ENCODE results near the gene MIDN. TPM values are rescaled to one million over a fixed set of nuclear protein-coding genes. Genes with fewer than 3 reads are reported as not detected.

MIDN gene
- total RNA-seq, 1 experiment from 2014 or later, result 118 TPM

DNA sequence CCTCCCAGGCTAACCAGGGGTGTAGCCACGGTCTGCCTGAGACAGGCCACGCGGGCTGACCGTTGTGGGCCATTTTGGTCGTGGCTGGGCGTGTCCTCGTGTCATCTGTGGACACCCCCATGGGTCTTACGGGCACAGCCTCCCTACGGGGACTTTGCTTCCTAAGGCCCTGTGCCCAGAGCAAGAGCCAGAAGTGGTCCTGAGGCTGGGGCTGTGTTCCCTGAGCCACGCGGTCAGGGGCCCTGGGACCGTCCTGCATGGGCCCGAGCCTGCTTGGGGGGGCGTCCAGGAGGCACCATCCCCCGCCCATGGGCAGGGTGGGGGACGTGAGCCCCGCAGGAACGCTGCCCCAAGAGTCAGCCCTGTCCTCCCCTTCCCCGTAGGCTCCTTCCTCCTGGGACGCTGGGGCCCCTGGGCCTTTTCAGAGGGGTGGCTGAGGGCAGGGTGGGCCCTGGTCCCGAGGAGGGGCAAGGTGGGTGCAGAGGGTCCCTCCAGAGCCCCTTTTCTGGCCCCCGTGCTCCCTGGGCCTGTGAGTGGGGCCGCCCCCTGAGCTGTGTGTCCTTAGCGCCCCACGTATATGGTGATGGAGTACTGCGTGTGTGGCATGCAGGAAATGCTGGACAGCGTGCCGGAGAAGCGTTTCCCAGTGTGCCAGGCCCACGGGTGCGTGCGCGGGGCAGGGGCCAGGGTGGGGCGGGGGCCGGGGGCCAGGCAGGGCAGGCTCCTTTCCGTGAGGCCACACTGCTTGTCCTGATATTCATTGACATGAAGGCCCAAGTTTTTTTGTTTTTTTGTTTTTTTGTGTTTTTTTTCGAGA, 29.4 kb upstream of the MIDN start:
- intact Hi-C loops (cut with micrococcal nuclease; ENCODE audit: unreplicated experiment), result no loop called here
- Histone ChIP-seq H3K9me3 (ENCODE audit: control insufficient read depth, insufficient read depth, low read depth, low read length) (no peaks in the 10 kb centered on the region), H3K4me3 (ENCODE audit: low read depth in 2 of 2, low read length in 2 of 2) (no peak overlapping the region), H3K27ac (ENCODE audit: low read length) (0 out of 2 replicates have a peak overlapping the region, but pooled peaks have one; percentile 26), H3K27me3 (ENCODE audit: control insufficient read depth, insufficient read depth, low read length) (no peaks in the 10 kb centered on the region), H3K36me3 (ENCODE audit: control insufficient read depth, insufficient read depth, low read length) (no peaks in the 10 kb centered on the region), H3K4me1 (ENCODE audit: control insufficient read depth, insufficient read depth, low read length) (peaks cover 31% of the 10 kb centered on the region)
- no peak for TF ChIP-seq POLR2AphosphoS5 (IDR thresholded peaks at IDR 0.05; ENCODE audit: low read depth, low read length)
- TF ChIP-seq SIN3A (IDR thresholded peaks at IDR 0.05; ENCODE audit: borderline replicate concordance, insufficient read depth, low read depth, low read length), result no peak
- no peak for TF ChIP-seq TCF7L2 (IDR thresholded peaks at IDR 0.05; ENCODE audit: low read depth, low read length)
- TF ChIP-seq, protein P1, sequence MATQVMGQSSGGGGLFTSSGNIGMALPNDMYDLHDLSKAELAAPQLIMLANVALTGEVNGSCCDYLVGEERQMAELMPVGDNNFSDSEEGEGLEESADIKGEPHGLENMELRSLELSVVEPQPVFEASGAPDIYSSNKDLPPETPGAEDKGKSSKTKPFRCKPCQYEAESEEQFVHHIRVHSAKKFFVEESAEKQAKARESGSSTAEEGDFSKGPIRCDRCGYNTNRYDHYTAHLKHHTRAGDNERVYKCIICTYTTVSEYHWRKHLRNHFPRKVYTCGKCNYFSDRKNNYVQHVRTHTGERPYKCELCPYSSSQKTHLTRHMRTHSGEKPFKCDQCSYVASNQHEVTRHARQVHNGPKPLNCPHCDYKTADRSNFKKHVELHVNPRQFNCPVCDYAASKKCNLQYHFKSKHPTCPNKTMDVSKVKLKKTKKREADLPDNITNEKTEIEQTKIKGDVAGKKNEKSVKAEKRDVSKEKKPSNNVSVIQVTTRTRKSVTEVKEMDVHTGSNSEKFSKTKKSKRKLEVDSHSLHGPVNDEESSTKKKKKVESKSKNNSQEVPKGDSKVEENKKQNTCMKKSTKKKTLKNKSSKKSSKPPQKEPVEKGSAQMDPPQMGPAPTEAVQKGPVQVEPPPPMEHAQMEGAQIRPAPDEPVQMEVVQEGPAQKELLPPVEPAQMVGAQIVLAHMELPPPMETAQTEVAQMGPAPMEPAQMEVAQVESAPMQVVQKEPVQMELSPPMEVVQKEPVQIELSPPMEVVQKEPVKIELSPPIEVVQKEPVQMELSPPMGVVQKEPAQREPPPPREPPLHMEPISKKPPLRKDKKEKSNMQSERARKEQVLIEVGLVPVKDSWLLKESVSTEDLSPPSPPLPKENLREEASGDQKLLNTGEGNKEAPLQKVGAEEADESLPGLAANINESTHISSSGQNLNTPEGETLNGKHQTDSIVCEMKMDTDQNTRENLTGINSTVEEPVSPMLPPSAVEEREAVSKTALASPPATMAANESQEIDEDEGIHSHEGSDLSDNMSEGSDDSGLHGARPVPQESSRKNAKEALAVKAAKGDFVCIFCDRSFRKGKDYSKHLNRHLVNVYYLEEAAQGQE (IDR thresholded peaks at IDR 0.05; ENCODE audit: insufficient read depth in 1 of 2, low read depth in 2 of 2, low read length in 1 of 2), result peak in 1 of 2 experiments; percentile 48; a peak in 1 of 4 replicates
- TF ChIP-seq, protein P2, sequence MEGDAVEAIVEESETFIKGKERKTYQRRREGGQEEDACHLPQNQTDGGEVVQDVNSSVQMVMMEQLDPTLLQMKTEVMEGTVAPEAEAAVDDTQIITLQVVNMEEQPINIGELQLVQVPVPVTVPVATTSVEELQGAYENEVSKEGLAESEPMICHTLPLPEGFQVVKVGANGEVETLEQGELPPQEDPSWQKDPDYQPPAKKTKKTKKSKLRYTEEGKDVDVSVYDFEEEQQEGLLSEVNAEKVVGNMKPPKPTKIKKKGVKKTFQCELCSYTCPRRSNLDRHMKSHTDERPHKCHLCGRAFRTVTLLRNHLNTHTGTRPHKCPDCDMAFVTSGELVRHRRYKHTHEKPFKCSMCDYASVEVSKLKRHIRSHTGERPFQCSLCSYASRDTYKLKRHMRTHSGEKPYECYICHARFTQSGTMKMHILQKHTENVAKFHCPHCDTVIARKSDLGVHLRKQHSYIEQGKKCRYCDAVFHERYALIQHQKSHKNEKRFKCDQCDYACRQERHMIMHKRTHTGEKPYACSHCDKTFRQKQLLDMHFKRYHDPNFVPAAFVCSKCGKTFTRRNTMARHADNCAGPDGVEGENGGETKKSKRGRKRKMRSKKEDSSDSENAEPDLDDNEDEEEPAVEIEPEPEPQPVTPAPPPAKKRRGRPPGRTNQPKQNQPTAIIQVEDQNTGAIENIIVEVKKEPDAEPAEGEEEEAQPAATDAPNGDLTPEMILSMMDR (IDR thresholded peaks at IDR 0.05), result no peak
- in situ Hi-C loops (cut with HindIII; ENCODE audit: low pct_unique_long_range_greater_than_20kb, low sequenced_read_pairs), result no loop called here
- BruUV-seq (replicated peaks), result no TSS peak
- no peak for ATAC-seq
- ChIA-PET CTCF (no interaction called here), POLR2A (no interaction called here)
- DNase-seq (ENCODE audit: low read depth, low spot score), result no peak

DNA sequence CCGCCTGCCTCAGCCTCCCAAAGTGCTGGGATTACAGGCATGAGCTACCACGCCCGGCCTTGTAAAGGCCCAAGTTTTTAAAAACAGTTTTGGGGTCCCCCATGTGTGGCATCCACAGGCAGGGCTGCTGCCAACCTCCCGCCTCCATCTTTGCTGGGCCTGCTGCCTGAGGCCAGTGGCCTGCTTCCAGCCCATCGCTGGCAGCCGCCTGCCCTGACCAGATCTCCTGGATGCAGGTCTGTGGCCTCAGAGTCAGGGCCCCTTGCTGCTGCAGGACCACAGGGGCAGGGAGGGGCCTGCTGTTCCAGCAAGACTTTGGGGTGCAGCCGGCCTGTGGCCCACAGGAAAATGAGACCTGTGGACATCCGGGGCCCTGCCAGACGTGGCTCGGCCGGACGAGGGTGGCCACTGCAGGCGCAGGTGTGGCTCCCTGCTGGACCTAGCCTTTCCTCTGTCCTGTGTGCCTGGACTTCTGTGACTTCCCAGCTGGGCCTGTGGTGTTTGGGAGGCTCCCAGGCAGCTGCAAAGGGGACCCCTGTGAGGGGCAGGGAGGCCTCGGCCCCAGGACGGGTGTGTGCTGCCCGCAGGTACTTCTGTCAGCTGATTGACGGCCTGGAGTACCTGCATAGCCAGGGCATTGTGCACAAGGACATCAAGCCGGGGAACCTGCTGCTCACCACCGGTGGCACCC, 28.5 kb upstream of the MIDN start:
- CTCF ChIA-PET, result no interaction called here

More for the DNA sequence above, 28.5 kb upstream of the MIDN start:
- H3K27ac ChIP-seq (ENCODE audit: low read length), result 0 out of 2 replicates have a peak overlapping the region, but pooled peaks have one; percentile 7
- POLR2A ChIA-PET, result no interaction called here
- DNase-seq (ENCODE audit: low read depth, low spot score) (no peak), ATAC-seq (no peak)
- TF ChIP-seq, protein P2 (IDR thresholded peaks at IDR 0.05), result no peak
- TF ChIP-seq POLR2AphosphoS5 (IDR thresholded peaks at IDR 0.05; ENCODE audit: low read depth, low read length) (no peak), SIN3A (IDR thresholded peaks at IDR 0.05; ENCODE audit: borderline replicate concordance, insufficient read depth, low read depth, low read length) (no peak), TCF7L2 (IDR thresholded peaks at IDR 0.05; ENCODE audit: low read depth, low read length) (no peak)
- TF ChIP-seq, protein P1 (IDR thresholded peaks at IDR 0.05; ENCODE audit: insufficient read depth in 1 of 2, low read depth in 2 of 2, low read length in 1 of 2), result no peak
- intact Hi-C loops (cut with micrococcal nuclease; ENCODE audit: unreplicated experiment), result no loop called here
- H3K4me1 ChIP-seq (ENCODE audit: control insufficient read depth, insufficient read depth, low read length), result peaks cover 21% of the 10 kb centered on the region
- no peak overlapping the region for H3K4me3 ChIP-seq (ENCODE audit: low read depth in 2 of 2, low read length in 2 of 2)
- BruUV-seq (replicated peaks), result no TSS peak
- H3K9me3 ChIP-seq (ENCODE audit: control insufficient read depth, insufficient read depth, low read depth, low read length), result no peaks in the 10 kb centered on the region
- no peaks in the 10 kb centered on the region for H3K27me3 ChIP-seq (ENCODE audit: control insufficient read depth, insufficient read depth, low read length)
- in situ Hi-C loops (cut with HindIII; ENCODE audit: low pct_unique_long_range_greater_than_20kb, low sequenced_read_pairs), result no loop called here
- no peaks in the 10 kb centered on the region for H3K36me3 ChIP-seq (ENCODE audit: control insufficient read depth, insufficient read depth, low read length)

Data from Panc1 (cell line).